HG03108 (cell line): Measurements from ENCODE around the gene VWF.

Experiments used
- ATAC-seq: cut with Tn5 transposase; IDR thresholded peaks from one replicate; pipeline ENCODE4 v1.9.1; 2021; ENCODE audit warnings: moderate library complexity; ENCODE audit not compliant: unreplicated experiment

VWF gene

GRCh38 chr12:5899675-5900074, 224.8 kb downstream of the VWF start:
- ATAC-seq, result no peak

- ATAC-seq, result no peak
Observed at GRCh38 chr12:5898874-5899273, 225.6 kb downstream of the VWF start.
